ENCODE data around the gene C6orf132. TPM values are rescaled to one million over a fixed set of nuclear protein-coding genes. Genes with fewer than 3 reads are reported as not detected.

Gene C6orf132
- total RNA-seq, 4 donors from 2014 or later: 106 to 200 (median 137) TPM

DNA sequence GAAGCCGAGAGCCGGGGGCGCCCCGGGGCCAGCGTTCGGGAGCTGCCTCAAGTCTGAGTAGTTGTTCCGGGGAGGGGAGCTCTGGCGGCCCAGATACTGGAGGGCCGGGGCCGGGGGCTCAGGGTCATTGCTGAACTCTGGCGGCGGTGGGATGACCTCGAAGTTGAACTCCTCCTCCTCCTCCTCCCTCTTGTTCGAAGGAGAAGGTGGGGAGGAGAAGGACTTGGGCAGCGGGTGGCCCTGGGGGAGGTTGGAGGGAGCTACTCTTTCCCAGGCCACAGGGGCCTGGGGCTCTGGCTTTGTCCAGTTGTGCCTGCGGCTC is 37.7 kb downstream of the C6orf132 start:
- H3K4me3 ChIP-seq (ENCODE audit: low read depth, poor library complexity, severe bottlenecking): no peak overlapping the region
- DNase-seq (ENCODE audit: low spot score in 2 of 2): no peak
- TF ChIP-seq, protein P1, sequence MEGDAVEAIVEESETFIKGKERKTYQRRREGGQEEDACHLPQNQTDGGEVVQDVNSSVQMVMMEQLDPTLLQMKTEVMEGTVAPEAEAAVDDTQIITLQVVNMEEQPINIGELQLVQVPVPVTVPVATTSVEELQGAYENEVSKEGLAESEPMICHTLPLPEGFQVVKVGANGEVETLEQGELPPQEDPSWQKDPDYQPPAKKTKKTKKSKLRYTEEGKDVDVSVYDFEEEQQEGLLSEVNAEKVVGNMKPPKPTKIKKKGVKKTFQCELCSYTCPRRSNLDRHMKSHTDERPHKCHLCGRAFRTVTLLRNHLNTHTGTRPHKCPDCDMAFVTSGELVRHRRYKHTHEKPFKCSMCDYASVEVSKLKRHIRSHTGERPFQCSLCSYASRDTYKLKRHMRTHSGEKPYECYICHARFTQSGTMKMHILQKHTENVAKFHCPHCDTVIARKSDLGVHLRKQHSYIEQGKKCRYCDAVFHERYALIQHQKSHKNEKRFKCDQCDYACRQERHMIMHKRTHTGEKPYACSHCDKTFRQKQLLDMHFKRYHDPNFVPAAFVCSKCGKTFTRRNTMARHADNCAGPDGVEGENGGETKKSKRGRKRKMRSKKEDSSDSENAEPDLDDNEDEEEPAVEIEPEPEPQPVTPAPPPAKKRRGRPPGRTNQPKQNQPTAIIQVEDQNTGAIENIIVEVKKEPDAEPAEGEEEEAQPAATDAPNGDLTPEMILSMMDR (IDR thresholded peaks at IDR 0.05): no peak
- TF ChIP-seq POLR2A (IDR thresholded peaks at IDR 0.05): no peak
- intact Hi-C loops (cut with DNase I; ENCODE audit: low total_unique reads): no loop called here
- 67 to 75% methylated on average over 5 to 14 of the region's 16 CpGs for WGBS, 2 donors

DNA sequence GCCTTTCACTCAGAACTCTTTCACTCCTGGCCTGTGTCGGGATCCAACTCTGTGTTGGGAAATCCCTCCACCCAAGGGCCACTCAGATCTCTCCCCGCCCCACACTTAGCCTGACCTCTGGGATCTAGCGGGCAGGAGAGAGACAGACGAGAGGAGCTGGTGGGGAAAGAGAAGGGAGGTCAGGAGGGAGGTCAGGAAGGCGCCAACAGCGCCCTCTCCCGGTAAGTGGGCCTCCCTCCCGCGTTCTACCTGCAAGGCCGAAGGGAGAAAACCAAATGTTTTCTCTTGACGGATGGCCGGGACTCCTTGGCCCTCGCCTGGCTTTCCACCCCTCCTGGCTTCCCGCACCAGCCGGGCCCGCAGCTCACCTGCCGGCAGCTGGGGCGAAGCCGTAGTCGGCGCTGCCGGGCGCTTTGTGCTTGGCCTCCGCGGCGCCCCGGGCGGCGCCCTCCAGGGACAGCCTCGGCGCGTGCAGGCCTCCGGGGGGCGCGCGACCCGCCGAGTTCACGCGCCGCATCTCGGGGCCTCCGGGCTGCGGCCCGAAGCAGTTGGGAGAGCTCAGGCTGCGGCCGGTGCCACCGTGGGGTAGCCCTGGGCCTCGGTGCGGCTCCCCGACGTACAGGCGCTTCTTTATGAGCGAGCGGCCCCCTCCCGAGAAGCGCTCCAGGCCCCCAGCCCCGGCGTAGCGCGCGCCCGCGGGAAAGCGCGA is 38.2 kb downstream of the C6orf132 start:
- no peak for TF ChIP-seq POLR2A (IDR thresholded peaks at IDR 0.05)
- TF ChIP-seq, protein P1 (IDR thresholded peaks at IDR 0.05): no peak
- WGBS, 2 donors: 34 to 40% methylated on average over 21 to 31 of the region's 66 CpGs
- DNase-seq (ENCODE audit: low spot score in 2 of 2): peak in 1 of 2 donors; percentile 93
- intact Hi-C loops (cut with DNase I; ENCODE audit: low total_unique reads): no loop called here
- H3K4me3 ChIP-seq (ENCODE audit: low read depth, poor library complexity, severe bottlenecking): no peak overlapping the region

DNA sequence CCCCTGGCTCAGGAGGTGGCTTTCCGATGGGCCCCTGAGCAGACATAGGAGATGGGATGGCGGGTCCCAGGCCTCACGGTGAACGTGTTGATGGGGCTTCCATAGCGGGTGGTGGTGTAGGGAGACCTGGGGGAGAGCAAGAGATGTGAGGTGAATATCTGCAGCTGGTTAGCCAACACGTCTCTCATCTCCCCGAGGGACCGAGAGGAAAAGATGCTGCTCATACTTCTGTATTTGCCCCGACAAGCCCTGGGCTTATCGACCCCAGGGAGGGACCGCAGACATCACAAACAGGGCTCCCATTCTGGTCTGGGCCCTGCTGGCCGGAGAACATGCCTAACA is 38.7 kb downstream of the C6orf132 start:
- no peak for TF ChIP-seq POLR2A (IDR thresholded peaks at IDR 0.05)
- TF ChIP-seq, protein P1 (IDR thresholded peaks at IDR 0.05): no peak
- no peak overlapping the region for H3K4me3 ChIP-seq (ENCODE audit: low read depth, poor library complexity, severe bottlenecking)
- intact Hi-C loops (cut with DNase I; ENCODE audit: low total_unique reads): no loop called here
- no peak for DNase-seq (ENCODE audit: low spot score in 2 of 2)
- 79 to 84% methylated on average over 12 of the region's 12 CpGs for WGBS, 2 donors

DNA sequence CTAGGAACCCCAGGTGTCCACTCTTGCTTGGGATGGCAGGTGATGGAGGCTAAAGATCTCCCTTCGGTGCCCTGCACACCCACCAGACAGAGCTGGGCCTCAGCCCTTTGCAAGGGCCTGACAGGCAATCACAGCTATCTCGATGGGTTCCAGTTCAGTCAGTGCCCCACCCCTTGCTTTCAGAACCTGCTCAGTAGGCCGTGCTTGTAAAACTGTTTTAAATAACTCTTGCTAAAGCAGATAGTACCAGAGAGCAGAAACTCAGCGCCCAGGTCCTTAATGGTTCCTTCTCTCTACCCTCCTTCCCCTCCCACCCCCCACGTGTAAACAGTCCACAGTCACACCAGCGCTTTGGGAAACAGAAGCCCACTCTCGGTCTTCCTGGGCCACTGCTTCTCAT is 39.2 kb downstream of the C6orf132 start:
- no peak overlapping the region for H3K4me3 ChIP-seq (ENCODE audit: low read depth, poor library complexity, severe bottlenecking)
- TF ChIP-seq, protein P1 (IDR thresholded peaks at IDR 0.05): no peak
- TF ChIP-seq POLR2A (IDR thresholded peaks at IDR 0.05): no peak
- 68 to 81% methylated on average over 7 of the region's 7 CpGs for WGBS, 2 donors
- DNase-seq (ENCODE audit: low spot score in 2 of 2): no peak
- intact Hi-C loops (cut with DNase I; ENCODE audit: low total_unique reads): no loop called here

DNA sequence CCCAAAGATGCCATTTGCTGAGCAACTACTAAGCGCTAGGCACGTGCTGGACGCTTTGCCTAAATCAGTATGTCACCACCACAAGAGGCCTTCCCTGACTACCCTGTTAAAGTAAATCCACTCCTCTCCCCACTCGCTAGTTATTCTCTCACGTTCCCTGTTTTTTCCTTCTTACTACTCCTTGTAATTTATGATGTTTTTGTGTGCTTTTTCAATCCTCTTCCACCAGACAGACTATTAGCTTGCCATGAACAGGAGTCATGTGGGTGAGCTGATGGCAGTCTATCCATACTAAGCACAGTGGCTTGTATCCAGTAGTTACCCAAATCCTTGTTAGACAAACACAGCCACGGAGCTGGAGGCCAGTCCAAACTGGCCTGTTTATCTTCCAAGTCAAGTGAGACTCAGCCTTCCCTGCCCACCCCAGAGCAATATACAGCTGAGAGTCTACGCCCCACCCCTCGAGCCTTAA is 41.2 kb downstream of the C6orf132 start:
- no peak for TF ChIP-seq POLR2A (IDR thresholded peaks at IDR 0.05)
- TF ChIP-seq, protein P1 (IDR thresholded peaks at IDR 0.05): no peak
- WGBS, 2 donors: 64 to 65% methylated on average over 8 of the region's 8 CpGs
- DNase-seq (ENCODE audit: low spot score in 2 of 2): no peak
- no peak overlapping the region for H3K4me3 ChIP-seq (ENCODE audit: low read depth, poor library complexity, severe bottlenecking)
- intact Hi-C loops (cut with DNase I; ENCODE audit: low total_unique reads): no loop called here
